GM12873 (cell line): ENCODE measurements around the gene MRPL21.

Source experiments
- CTCF ChIP-seq: IDR thresholded peaks from 2 replicates; pipeline ENCODE4 v1.5.1; 2012; ENCODE audit warnings: low read depth, mild to moderate bottlenecking, moderate library complexity, low read length, control low read depth; ENCODE audit not compliant: insufficient read depth; ENCODE audit errors: missing control alignments

Gene MRPL21

GRCh38 chr11:68868221-68868835 lies 35.3 kb downstream of the MRPL21 start:
- TF ChIP-seq CTCF: no peak

GRCh38 chr11:68867066-68867465 lies 36.6 kb downstream of the MRPL21 start:
- TF ChIP-seq CTCF: no peak

- no peak for TF ChIP-seq CTCF
These were observed 38.4 kb downstream of the MRPL21 start for GRCh38 chr11:68865241-68865640.

- TF ChIP-seq CTCF: no peak
These were observed 39.9 kb downstream of the MRPL21 start for GRCh38 chr11:68863553-68864265.

GRCh38 chr11:68862421-68862820 lies 41.2 kb downstream of the MRPL21 start:
- no peak for TF ChIP-seq CTCF

- no peak for TF ChIP-seq CTCF
These were observed 44.5 kb downstream of the MRPL21 start for GRCh38 chr11:68859123-68859522.

- no peak for TF ChIP-seq CTCF
These were observed 46.5 kb downstream of the MRPL21 start for GRCh38 chr11:68857037-68857586.
